H9 (cell line): ENCODE measurements around the gene STK25. TPM values are rescaled to one million over a fixed set of nuclear protein-coding genes. Genes with fewer than 3 reads are reported as not detected.

ENCODE experiments used
- DNase-seq: peaks from one replicate; pipeline ENCODE4 v3.0.0-alpha.2; 2017
- H2AFZ ChIP-seq: one replicate; pipeline ENCODE4 v1.6.1; 2013; ENCODE audit warnings: mild to moderate bottlenecking, low read length, control low read depth, moderate library complexity
- H2AK5ac ChIP-seq: 2 replicates; pipeline ENCODE4 v1.6.1; 2013; ENCODE audit warnings: low read length, control low read depth, mixed read lengths; ENCODE audit not compliant: insufficient read length
- H2BK120ac ChIP-seq: one replicate; pipeline ENCODE4 v1.6.1; 2013; ENCODE audit warnings: low read depth, mild to moderate bottlenecking, low read length, control low read depth, inconsistent platforms; ENCODE audit not compliant: poor library complexity, severe bottlenecking
- H2BK12ac ChIP-seq: 2 replicates; pipeline ENCODE4 v1.6.1; 2013; ENCODE audit warnings: low read length, control low read depth, mixed read lengths, low read depth; ENCODE audit not compliant: insufficient read length
- H2BK15ac ChIP-seq: 2 replicates; pipeline ENCODE4 v1.6.1; 2013; ENCODE audit warnings: low read depth, low read length, control low read depth
- H2BK20ac ChIP-seq: one replicate; pipeline ENCODE4 v1.6.1; 2013; ENCODE audit warnings: low read depth, mild to moderate bottlenecking, low read length, control low read depth, inconsistent platforms; ENCODE audit not compliant: poor library complexity, severe bottlenecking
- H2BK5ac ChIP-seq: 2 replicates; pipeline ENCODE4 v1.6.1; 2013; ENCODE audit warnings: low read length, control low read depth, mixed read lengths; ENCODE audit not compliant: insufficient read length
- H3K14ac ChIP-seq: 2 replicates; pipeline ENCODE4 v1.6.1; 2013; ENCODE audit warnings: low read length, control low read depth; ENCODE audit not compliant: insufficient read depth
- H3K18ac ChIP-seq: 2 replicates; pipeline ENCODE4 v1.6.1; 2013; ENCODE audit warnings: low read depth, mild to moderate bottlenecking, mixed read lengths, low read length, control low read depth; ENCODE audit not compliant: insufficient read length
- H3K23ac ChIP-seq: 2 replicates; pipeline ENCODE4 v1.6.1; 2013; ENCODE audit warnings: low read length, control low read depth, mixed read lengths, low read depth; ENCODE audit not compliant: insufficient read length
- H3K23me2 ChIP-seq: 2 replicates; pipeline ENCODE4 v1.6.1; 2013; ENCODE audit warnings: low read depth, mild to moderate bottlenecking, mixed read lengths, low read length, control low read depth; ENCODE audit not compliant: insufficient read length, poor library complexity, severe bottlenecking
- H3K27ac ChIP-seq: 2 replicates; pipeline ENCODE4 v1.5.1; 2013; ENCODE audit warnings: low read length, control low read depth, mixed read lengths, low read depth; ENCODE audit not compliant: insufficient read length
- H3K27me3 ChIP-seq: 2 replicates; pipeline ENCODE4 v1.6.1; 2013; ENCODE audit warnings: low read length, control low read depth, inconsistent platforms; ENCODE audit not compliant: insufficient read depth
- H3K4ac ChIP-seq: 2 replicates; pipeline ENCODE4 v1.6.1; 2013; ENCODE audit warnings: low read depth, mild to moderate bottlenecking, control low read depth, inconsistent platforms, low read length, moderate library complexity
- H3K4me1 ChIP-seq: 2 replicates; pipeline ENCODE4 v1.6.1; 2013; ENCODE audit warnings: low read length, control low read depth, inconsistent platforms; ENCODE audit not compliant: insufficient read depth
- H3K4me2 ChIP-seq: 2 replicates; pipeline ENCODE4 v1.6.1; 2013; ENCODE audit warnings: low read length, control low read depth, mixed read lengths; ENCODE audit not compliant: insufficient read length, insufficient read depth
- H3K56ac ChIP-seq: 2 replicates; pipeline ENCODE4 v1.6.1; 2013; ENCODE audit warnings: low read depth, mild to moderate bottlenecking, mixed read lengths, low read length, control low read depth; ENCODE audit not compliant: insufficient read length
- H3K79me1 ChIP-seq: 2 replicates; pipeline ENCODE4 v1.6.1; 2013; ENCODE audit warnings: low read depth, mild to moderate bottlenecking, moderate library complexity, low read length, control low read depth, inconsistent platforms; ENCODE audit not compliant: insufficient read depth, poor library complexity, severe bottlenecking
- H3K79me2 ChIP-seq: 2 replicates; pipeline ENCODE4 v1.6.1; 2013; ENCODE audit warnings: low read length, control low read depth, inconsistent platforms; ENCODE audit not compliant: insufficient read depth
- H3K9ac ChIP-seq: 2 replicates; pipeline ENCODE4 v1.6.1; 2013; ENCODE audit warnings: low read length, control low read depth, mixed read lengths; ENCODE audit not compliant: insufficient read length; ENCODE audit errors: extremely low read depth
- H3K9me3 ChIP-seq: one replicate; pipeline ENCODE4 v1.6.1; 2013; ENCODE audit warnings: low read depth, low read length, inconsistent platforms; ENCODE audit not compliant: control insufficient read depth
- H3T11ph ChIP-seq: one replicate; pipeline ENCODE4 v1.6.1; 2013; ENCODE audit warnings: mild to moderate bottlenecking, low read length, control low read depth, inconsistent platforms
- H4K20me1 ChIP-seq: one replicate; pipeline ENCODE4 v1.6.1; 2013; ENCODE audit not compliant: control insufficient read depth, insufficient read length, insufficient read depth
- H4K5ac ChIP-seq: 2 replicates; pipeline ENCODE4 v1.6.1; 2013; ENCODE audit warnings: low read depth, mild to moderate bottlenecking, mixed read lengths, low read length, control low read depth; ENCODE audit not compliant: insufficient read length
- H4K8ac ChIP-seq: replicated peaks from 2 replicates; pipeline ENCODE4 v1.6.1; 2013; ENCODE audit warnings: low read length, control low read depth, mixed read lengths, low read depth; ENCODE audit not compliant: insufficient read length
- H4K91ac ChIP-seq: 2 replicates; pipeline ENCODE4 v1.6.1; 2013; ENCODE audit warnings: low read depth, mild to moderate bottlenecking, moderate library complexity, mixed read lengths, low read length, control low read depth; ENCODE audit not compliant: insufficient read length
- H3K27ac Mint-ChIP-seq, 3 experiments: 2 replicates in 2 of 3; 3 replicates in 1 of 3; pipeline ENCODE4 v1.8.0; 2020 to 2021; ENCODE audit warnings: mixed read lengths in 3 of 3, mild to moderate bottlenecking in 1 of 3, moderate library complexity in 1 of 3
- H3K27me3 Mint-ChIP-seq: 2 replicates; pipeline ENCODE4 v1.8.0; 2021; ENCODE audit warnings: low read depth, mild to moderate bottlenecking, moderate library complexity, mixed read lengths
- H3K36me3 Mint-ChIP-seq, 3 experiments: 2 replicates in 2 of 3; 3 replicates in 1 of 3; pipeline ENCODE4 v1.8.0; 2020 to 2021; ENCODE audit warnings: low read depth in 3 of 3, mixed read lengths in 3 of 3; ENCODE audit not compliant: insufficient read depth in 1 of 3
- H3K4me1 Mint-ChIP-seq, 2 experiments: 2 replicates each; pipeline ENCODE4 v1.8.0; 2020; ENCODE audit warnings: mixed read lengths in 2 of 2
- H3K4me3 Mint-ChIP-seq, 2 experiments: 2 replicates in 1 of 2; 3 replicates in 1 of 2; pipeline ENCODE4 v1.8.0; 2020 to 2021; ENCODE audit warnings: mild to moderate bottlenecking in 2 of 2, mixed read lengths in 2 of 2, moderate library complexity in 1 of 2
- H3K9me3 Mint-ChIP-seq, 2 experiments: 2 replicates in 1 of 2; 3 replicates in 1 of 2; pipeline ENCODE4 v1.8.0; 2020; ENCODE audit warnings: mild to moderate bottlenecking in 2 of 2, mixed read lengths in 2 of 2, moderate library complexity in 1 of 2
- CTCF ChIP-seq: fragments of 200-600 bp; sonication (generic); conservative IDR thresholded peaks from 3 replicates; pipeline ENCODE4 v1.8.0; 2021; ENCODE audit warnings: antibody characterized with exemption, mild to moderate bottlenecking
- WGBS: extraction: QIAGEN DNeasy Blood & Tissue Kit; methylation state at CpG from one replicate; pipeline ENCODE4 v1.1.7; 2013; ENCODE audit warnings: missing lambda C conversion rate, low lambda C conversion rate, mixed read lengths; ENCODE audit not compliant: insufficient read length; ENCODE audit errors: extremely low coverage; 5-methylcytosine and 5-hydroxymethylcytosine counted together
- total RNA-seq: library from RNA; stranded (reverse); gene quantifications from 2 replicates; pipeline ENCODE4 v1.2.1, GENCODE V29; 2021

STK25 gene
- total RNA-seq, 1 experiment from 2014 or later, result 189 TPM

GRCh38 chr2:241511091-241511741 lies 2.8 kb upstream of the STK25 start:
- H2BK20ac ChIP-seq, result no peak overlapping the region
- H4K20me1 ChIP-seq, result no peaks in the 10 kb centered on the region
- H3K18ac ChIP-seq, result no peak overlapping the region
- no peak overlapping the region for H3K4ac ChIP-seq
- WGBS, result no CpG with 5 or more reads among the region's 6 CpGs
- H3K79me1 ChIP-seq, result peaks cover 4% of the 10 kb centered on the region
- Mint-ChIP-seq H3K9me3 (no peaks in the 10 kb centered on the region; a peak in 2 of 5 replicates), H3K4me1 (peaks cover 14 to 18% of the 10 kb centered on the region in 2 experiments), H3K36me3 (peaks cover 0 to 6% (median 6%) of the 10 kb centered on the region in 3 experiments; a peak in 5 of 7 replicates), H3K4me3 (no peak overlapping the region; a peak in 1 of 5 replicates), H3K27ac (no peak overlapping the region), H3K27me3 (peaks cover 14% of the 10 kb centered on the region)
- no peaks in the 10 kb centered on the region for H3K27me3 ChIP-seq
- no peaks in the 10 kb centered on the region for H3K9me3 ChIP-seq
- H3K9ac ChIP-seq, result no peak overlapping the region
- H3K56ac ChIP-seq, result no peak overlapping the region
- H2BK12ac ChIP-seq, result no peak overlapping the region
- no peak overlapping the region for H3K23ac ChIP-seq
- no peak for TF ChIP-seq CTCF
- peaks cover 2% of the 10 kb centered on the region; the same call in 1 of the 2 replicates for H3K4me1 ChIP-seq
- H3K14ac ChIP-seq, result no peak overlapping the region
- no peak overlapping the region for H3K4me2 ChIP-seq
- peaks cover 6% of the 10 kb centered on the region; the same call in 1 of the 2 replicates for H3K79me2 ChIP-seq
- H3K23me2 ChIP-seq, result peaks cover 17% of the 10 kb centered on the region
- H4K8ac ChIP-seq, result no peak overlapping the region
- H2AK5ac ChIP-seq, result no peak overlapping the region
- H4K5ac ChIP-seq, result no peak overlapping the region
- no peak overlapping the region for H4K91ac ChIP-seq
- H3T11ph ChIP-seq, result no peak overlapping the region
- H2BK5ac ChIP-seq, result no peak overlapping the region
- no peak overlapping the region for H2AFZ ChIP-seq
- no peak overlapping the region for H2BK15ac ChIP-seq
- no peak overlapping the region for H2BK120ac ChIP-seq
- no peak for DNase-seq
- H3K27ac ChIP-seq, result no peak overlapping the region
